Activated CD4-positive, alpha-beta T cell treated with anti-CD3 and anti-CD28 coated beads, Interleukin-2, Interleukin-4, amounts not matched to agents 100 ng/mL and 50 ng/mL, durations not matched to agents 16 hours and 8 hours (primary cell): ENCODE data around the gene ETS1.

Source experiments
- DNase-seq: peaks from one replicate; pipeline ENCODE4 v3.0.0-alpha.2; 2020; ENCODE audit warnings: low spot score

Gene ETS1

GRCh38 chr11:128519338-128519737, 68.0 kb downstream of the ETS1 start:
- DNase-seq: peak; percentile 42

DNA sequence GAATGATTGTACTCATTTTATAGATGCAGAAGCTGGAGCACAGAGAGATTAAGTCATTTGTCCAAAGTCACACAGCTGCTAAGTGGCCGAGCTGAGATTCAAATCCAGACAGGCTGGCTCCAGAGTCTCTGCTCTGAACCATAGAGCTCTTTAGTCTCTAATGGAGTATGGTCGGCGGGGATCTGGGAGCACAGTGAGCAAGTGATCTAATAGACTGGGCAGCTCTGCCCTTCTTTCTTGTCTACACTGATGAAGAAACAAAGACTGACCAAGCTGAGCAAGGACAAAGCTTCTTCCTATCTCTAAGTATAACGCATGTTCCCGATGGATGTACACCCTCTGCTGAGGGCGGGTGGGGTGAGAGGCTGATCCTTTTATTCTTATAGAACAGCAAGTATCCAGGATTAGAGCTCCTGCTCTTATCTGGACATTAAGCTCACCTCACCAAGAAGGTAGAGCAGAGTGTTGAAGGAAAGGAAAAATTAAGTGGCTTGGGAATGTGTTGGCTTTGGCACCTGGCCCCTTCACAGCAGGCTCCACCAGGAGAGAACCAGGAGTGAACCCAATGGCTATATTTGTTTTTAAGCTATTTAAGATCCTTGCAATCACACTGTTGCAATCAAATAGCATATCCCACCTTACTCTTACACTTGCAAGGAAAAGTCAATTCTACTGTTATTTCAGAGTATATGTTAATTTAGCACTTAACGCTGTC, 68.7 kb downstream of the ETS1 start:
- peak; percentile 28 for DNase-seq

DNA sequence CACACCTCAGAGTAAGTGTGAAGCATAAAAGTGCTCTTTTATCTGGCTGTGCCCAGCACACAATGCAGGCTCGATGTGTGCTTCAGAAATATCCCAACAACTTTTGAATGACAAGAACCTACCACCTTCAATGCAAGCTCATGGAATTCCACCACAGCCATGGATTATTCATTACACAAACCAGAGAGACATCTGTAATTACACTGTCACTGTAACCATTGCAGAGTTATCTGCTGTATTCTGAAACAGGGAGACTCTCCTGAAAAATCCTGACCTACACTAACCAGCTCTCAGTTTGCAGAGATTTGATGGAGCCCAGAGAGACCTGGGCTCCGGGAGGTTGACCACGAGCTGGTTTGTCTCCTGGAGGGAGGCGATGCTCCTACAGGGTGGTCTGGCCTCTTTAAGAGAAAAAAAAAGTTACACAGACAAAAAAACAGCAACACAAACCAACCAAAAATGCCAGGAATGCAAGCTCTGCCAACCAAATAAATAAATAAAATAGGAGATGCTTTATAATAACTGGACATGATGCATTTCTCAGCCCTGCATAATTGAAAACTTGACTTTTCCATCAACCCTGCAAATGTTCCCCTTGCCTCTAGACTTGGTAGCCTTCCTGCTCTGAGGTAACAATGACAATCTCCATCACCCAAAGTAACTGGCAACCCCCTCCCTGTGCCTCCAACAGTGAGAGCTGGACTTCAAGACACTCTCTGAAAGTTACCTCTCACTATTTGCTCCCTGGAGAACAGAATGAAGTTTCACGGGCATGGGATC, 69.7 kb downstream of the ETS1 start:
- DNase-seq: peak; percentile 31

DNA sequence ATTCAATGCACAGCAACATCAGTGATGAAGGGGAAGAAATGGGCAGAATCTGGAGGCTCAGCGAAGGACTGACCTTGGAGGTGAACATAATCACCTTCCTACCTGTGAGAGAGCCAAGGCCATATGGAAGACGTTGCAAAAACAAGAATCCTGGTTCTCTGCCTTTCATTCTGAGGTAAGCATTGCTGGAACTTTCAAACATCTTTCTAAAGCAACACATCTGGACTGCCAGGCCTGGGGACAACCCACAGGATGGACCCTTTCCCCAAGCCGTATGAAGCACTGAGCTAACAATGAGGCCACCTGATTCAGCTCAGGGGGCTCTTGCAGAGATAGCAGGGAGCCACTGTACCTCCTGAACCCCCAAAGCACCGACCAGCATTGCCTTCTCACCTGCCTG, 70.5 kb downstream of the ETS1 start:
- DNase-seq: no peak

- DNase-seq: peak; percentile 19
Observed at GRCh38 chr11:128515826-128516778, 71.3 kb downstream of the ETS1 start.

DNA sequence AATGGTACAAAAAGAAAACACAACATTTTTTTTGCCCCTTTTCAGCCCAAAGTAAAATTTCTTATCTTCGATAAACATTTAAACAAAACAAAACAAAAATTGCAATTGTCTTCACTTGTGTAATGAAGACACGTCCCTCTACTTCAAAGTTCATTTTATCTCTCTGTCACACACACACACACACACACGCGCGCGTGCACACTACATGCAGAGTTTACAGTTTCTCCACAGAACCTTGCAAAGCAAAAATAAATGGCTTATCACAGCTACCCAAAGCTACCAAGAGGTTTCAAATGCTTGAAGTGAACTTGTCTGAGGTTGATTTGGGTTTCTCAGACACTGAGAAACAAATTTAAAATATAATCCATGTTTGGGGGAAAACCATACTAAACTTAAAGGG, 72.3 kb downstream of the ETS1 start:
- DNase-seq: peak; percentile 19

- no peak for DNase-seq
Observed at GRCh38 chr11:128513915-128514681, 73.3 kb downstream of the ETS1 start.

GRCh38 chr11:128512474-128512996, 74.8 kb downstream of the ETS1 start:
- peak; percentile 67 for DNase-seq

DNA sequence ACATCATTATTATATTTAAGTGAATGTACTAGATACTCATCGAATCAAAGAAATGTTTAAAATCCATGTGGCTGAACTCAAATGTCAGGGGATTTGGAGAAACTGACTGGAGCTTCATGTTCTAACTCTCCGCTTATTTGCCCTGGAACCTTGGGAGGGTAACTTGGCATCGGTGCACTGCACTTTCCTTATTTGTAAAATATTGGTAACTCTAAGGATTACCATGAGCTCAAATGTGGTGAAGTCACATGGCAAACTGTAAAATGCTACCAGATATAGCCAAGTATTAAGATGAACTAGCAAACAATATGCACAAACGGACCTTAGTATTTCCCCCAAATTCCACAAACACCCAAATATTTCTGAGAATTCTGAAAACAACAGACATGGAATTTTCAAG, 75.6 kb downstream of the ETS1 start:
- no peak for DNase-seq

GRCh38 chr11:128509621-128510389, 77.6 kb downstream of the ETS1 start:
- DNase-seq: no peak

GRCh38 chr11:128508770-128509510, 78.4 kb downstream of the ETS1 start:
- no peak for DNase-seq

- DNase-seq: no peak
Observed at GRCh38 chr11:128507936-128508335, 79.4 kb downstream of the ETS1 start.

DNA sequence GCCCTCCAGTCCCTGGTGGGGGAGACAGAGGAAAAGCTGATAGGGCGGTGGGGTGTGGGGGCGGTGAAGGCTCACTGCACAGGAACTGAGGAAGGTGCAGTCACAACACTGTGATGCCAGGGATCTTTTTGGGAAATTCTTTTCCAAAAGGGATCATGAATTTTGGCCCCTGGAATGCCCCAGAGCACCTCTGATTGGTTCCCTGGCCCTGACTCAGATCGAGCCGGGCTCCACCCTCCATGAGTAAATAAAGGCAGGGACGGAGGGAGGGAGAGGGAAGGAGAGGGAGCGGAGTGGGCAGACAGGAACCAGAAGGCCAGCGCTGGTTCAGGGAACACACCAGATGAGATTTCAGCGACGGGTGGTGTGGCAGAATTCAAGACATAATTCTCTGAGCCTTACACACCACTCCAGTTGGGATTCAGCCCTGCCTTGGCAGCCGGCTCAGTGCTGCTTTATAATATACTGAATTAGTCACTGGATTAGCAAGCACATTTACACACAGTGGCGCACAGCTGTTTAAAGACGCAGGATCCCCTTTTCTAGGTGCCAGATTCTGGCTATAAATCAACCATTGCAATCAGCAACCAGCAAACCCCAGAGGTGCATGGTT, 80.3 kb downstream of the ETS1 start:
- DNase-seq: peak; percentile 53

- DNase-seq: no peak
Observed at GRCh38 chr11:128506356-128506755, 81.0 kb downstream of the ETS1 start.

DNA sequence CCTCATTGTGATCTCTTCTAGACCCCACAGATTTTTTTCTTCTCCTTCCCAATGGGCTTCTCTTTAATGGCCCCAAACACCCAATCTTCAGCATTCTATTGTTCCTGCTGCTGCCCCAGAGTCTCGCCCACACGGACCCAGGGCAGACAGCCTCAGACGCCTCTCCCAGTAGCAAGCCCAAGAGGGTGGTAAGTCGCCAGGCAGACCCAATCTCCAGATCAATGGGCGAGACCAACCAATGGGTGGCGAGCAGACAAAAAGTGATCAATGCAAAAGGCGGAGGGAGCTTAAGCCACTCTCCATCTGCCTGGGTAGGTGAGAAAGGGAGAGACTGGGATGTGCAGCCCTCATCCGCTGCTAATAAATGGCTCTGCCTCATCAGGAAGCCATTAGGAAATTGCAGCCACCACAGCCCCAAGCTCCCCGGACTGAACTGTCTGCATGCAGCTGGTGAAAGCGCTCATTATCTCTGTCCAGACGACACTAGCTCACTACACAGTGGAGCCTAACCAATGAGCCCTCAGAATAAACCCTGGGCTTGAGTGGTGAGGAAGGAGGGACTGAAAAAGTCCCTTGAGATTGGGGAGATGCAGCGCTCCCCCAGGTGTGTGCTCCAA, 81.8 kb downstream of the ETS1 start:
- DNase-seq: no peak

DNA sequence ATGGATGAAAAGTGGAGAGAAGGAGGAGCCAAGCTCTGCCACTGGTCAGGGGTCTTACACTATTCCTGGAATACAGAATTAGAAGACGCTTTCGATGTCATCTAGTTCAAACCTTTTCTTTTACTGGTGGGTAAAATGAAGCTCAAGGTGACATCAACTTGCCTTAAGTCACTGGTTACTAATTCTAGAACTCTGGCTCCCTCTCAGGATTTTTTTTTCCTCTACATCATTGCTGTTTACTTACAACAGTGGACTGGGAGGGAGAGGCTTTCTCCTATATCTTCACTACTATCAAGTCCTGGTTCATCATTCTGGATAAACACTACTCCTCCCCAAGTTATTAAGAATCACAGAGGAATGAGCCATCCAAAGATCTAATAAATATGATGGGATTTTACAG, 82.9 kb downstream of the ETS1 start:
- no peak for DNase-seq

DNA sequence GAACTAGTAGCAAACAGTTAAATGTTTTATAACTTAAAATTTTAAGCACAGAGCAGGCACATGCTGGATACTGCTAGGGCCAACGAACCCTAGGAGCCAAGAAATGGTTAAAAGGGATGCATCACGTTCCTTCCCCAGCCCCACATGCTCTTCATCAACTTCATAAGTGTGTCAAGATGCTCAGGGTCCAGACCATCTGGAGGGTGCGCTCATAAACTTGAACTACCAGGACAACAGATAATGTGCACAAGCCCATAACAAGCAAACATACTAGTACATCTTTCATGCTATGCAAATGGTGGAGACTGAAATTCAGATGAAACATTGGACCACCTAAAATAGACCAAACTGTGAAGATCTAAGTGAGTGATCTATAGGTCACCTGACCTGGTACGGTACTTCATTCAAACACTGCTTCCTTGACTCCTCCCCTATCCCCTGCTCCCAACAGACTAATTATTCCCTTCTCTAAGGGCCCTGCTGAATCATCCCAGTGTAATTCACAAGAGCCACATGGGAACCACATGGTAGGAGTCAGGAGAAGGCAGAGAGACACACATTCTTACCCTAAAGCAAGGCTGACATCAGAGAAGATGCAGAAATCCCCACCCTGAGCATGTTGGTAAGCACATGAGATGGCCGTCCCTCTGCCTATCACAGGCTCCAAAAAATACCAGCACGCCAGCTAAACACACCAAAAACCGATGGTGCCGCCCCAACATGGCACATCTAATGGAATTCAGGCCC, 83.9 kb downstream of the ETS1 start:
- no peak for DNase-seq

DNA sequence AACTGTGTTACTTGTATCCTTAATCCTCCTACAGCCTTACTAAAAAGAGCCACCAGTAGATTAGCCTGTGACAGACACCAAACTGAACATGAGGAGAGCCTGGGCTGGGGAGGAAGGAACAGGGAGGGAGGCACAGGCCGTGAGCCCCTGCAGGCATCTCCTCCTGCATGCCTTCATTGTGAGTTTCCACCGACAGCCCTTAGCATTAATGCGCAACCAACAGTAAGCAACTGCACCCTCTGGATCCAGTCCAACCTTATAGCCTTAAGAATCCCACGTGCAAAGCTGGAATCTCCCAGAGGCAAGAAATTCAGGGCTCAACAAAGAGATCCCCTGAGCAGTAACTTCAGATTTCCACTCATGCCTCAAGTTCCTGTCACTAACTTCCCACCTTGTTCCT, 84.6 kb downstream of the ETS1 start:
- DNase-seq: no peak
